GM21360 (cell line): Measurements from ENCODE around the gene MISP.

Source experiments
- ATAC-seq: cut with Tn5 transposase; IDR thresholded peaks from one replicate; pipeline ENCODE4 v1.9.1; 2021; ENCODE audit warnings: mild to moderate bottlenecking, moderate library complexity; ENCODE audit not compliant: unreplicated experiment

MISP gene

GRCh38 chr19:746208-746819, 4.6 kb upstream of the MISP start:
- ATAC-seq = no peak

GRCh38 chr19:746956-747355, 4.0 kb upstream of the MISP start:
- no peak for ATAC-seq

- ATAC-seq = no peak
Measured at GRCh38 chr19:747432-748273, 3.3 kb upstream of the MISP start.

GRCh38 chr19:748274-748598, 2.7 kb upstream of the MISP start:
- ATAC-seq = no peak

GRCh38 chr19:749811-750210, 1.1 kb upstream of the MISP start:
- no peak for ATAC-seq

GRCh38 chr19:751501-752341, 809 bp downstream of the MISP start:
- ATAC-seq = no peak

- ATAC-seq = no peak
Measured at GRCh38 chr19:752652-753517, 2.0 kb downstream of the MISP start.

- ATAC-seq = no peak
Measured at GRCh38 chr19:754530-754929, 3.6 kb downstream of the MISP start.

- ATAC-seq = no peak
Measured at GRCh38 chr19:755063-755462, 4.2 kb downstream of the MISP start.

GRCh38 chr19:756236-756635, 5.3 kb downstream of the MISP start:
- ATAC-seq = no peak

- ATAC-seq = no peak
Measured at GRCh38 chr19:756821-757688, 6.1 kb downstream of the MISP start.

- no peak for ATAC-seq
Measured at GRCh38 chr19:757811-758668, 7.1 kb downstream of the MISP start.

- ATAC-seq = no peak
Measured at GRCh38 chr19:763181-763580, 12.3 kb downstream of the MISP start.

- no peak for ATAC-seq
Measured at GRCh38 chr19:763869-764268, 13.0 kb downstream of the MISP start.

GRCh38 chr19:764301-764700, 13.4 kb downstream of the MISP start:
- ATAC-seq = no peak

GRCh38 chr19:765179-765738, 14.3 kb downstream of the MISP start:
- no peak for ATAC-seq

GRCh38 chr19:768424-768823, 17.5 kb downstream of the MISP start:
- no peak for ATAC-seq

GRCh38 chr19:769616-770015, 18.7 kb downstream of the MISP start:
- ATAC-seq = no peak

GRCh38 chr19:771332-771785, 20.4 kb downstream of the MISP start:
- ATAC-seq = no peak
